GM12878 (cell line): ENCODE data around the gene RBM6. TPM values are rescaled to one million over a fixed set of nuclear protein-coding genes. Genes with fewer than 3 reads are reported as not detected.

Experiments
- ATAC-seq: fragments of 200-7000 bp; cut with Tn5 transposase; 3 replicates; pipeline ENCODE4 v1.9.1; 2020; ENCODE audit warnings: mild to moderate bottlenecking, moderate library complexity
- BruUV-seq: library from RNA; stranded (reverse); fragments of 400-500 nt; replicated peaks from 2 replicates; lab custom pipeline; 2021; lab: Mats Ljungman, UMichigan
- CTCF ChIA-PET: fragments of 300-600 bp; sonication (Branson Sonifier 250); formaldehyde crosslinking; extraction: SDS; loops from one replicate; lab custom pipeline; 2021; ENCODE audit warnings: inconsistent platforms; lab: Yijun Ruan, JAX
- POLR2A ChIA-PET: fragments of 350-600 bp; formaldehyde crosslinking; extraction: SDS; loops from one replicate; lab custom pipeline; 2021; ENCODE audit warnings: inconsistent platforms; lab: Charles Lee
- RAD21 ChIA-PET: fragments of 300-600 bp; sonication (Branson Sonifier 250); formaldehyde crosslinking; loops from one replicate; lab custom pipeline; 2023; ENCODE audit warnings: antibody characterized with exemption; ENCODE audit not compliant: unreplicated experiment; lab: Charles Lee
- SMC1A ChIA-PET: fragments of 300-600 bp; sonication (Branson Sonifier 250); formaldehyde crosslinking; loops from one replicate; lab custom pipeline; 2023; ENCODE audit not compliant: unreplicated experiment, uncharacterized antibody; lab: Charles Lee
- DNase-seq: peaks from one replicate; pipeline ENCODE4 v3.0.0-alpha.2; 2011; ENCODE audit warnings: low read depth, low spot score
- FAIRE-seq: peaks from 3 replicates; lab custom pipeline; 2011; peaks lifted over from hg19 to GRCh38; lab: Jason Lieb, UNC
- H2AFZ ChIP-seq: 2 replicates; pipeline ENCODE4 v1.6.0; 2011; ENCODE audit warnings: low read depth, low read length, control low read depth; ENCODE audit not compliant: control insufficient read depth
- H3K27ac ChIP-seq: 2 replicates; pipeline ENCODE4 v1.5.1; 2011; ENCODE audit warnings: control low read depth; ENCODE audit not compliant: control insufficient read depth, insufficient read depth
- H3K27me3 ChIP-seq, 2 experiments: replicated peaks in 1 of 2; 2 replicates each; pipeline versions ENCODE4 v1.6.0 to v1.6.1; 2011; ENCODE audit warnings: low read length in 1 of 2; ENCODE audit not compliant: control insufficient read depth in 2 of 2, insufficient read depth in 2 of 2
- H3K36me3 ChIP-seq, 2 experiments: 2 replicates each; pipeline ENCODE4 v1.5.1; 2011; ENCODE audit warnings: low read length in 1 of 2; ENCODE audit not compliant: control insufficient read depth in 2 of 2, insufficient read depth in 2 of 2
- H3K4me1 ChIP-seq: 2 replicates; pipeline ENCODE4 v1.6.1; 2011; ENCODE audit warnings: mild to moderate bottlenecking, low read length, moderate library complexity, mixed read lengths; ENCODE audit not compliant: control insufficient read depth, insufficient read depth
- H3K4me2 ChIP-seq: 2 replicates; pipeline ENCODE4 v1.6.0; 2011; ENCODE audit warnings: control low read depth; ENCODE audit not compliant: control insufficient read depth, insufficient read depth
- H3K4me3 ChIP-seq: fragments of 200-600 bp; sonication (generic); 2 replicates; pipeline ENCODE4 v1.5.1; 2016
- H3K79me2 ChIP-seq: 2 replicates; pipeline ENCODE4 v1.6.0; 2011; ENCODE audit warnings: low read length; ENCODE audit not compliant: control insufficient read depth, insufficient read depth
- H3K9ac ChIP-seq: 2 replicates; pipeline ENCODE4 v1.8.0; 2011; ENCODE audit warnings: low read length, control low read depth, mixed read lengths; ENCODE audit not compliant: control insufficient read depth, insufficient read depth
- H3K9me3 ChIP-seq: replicated peaks from 3 replicates; pipeline ENCODE4 v1.5.1; 2011; ENCODE audit warnings: mild to moderate bottlenecking, low read length; ENCODE audit not compliant: control insufficient read depth, insufficient read depth
- H4K20me1 ChIP-seq: 2 replicates; pipeline ENCODE4 v1.6.0; 2011; ENCODE audit not compliant: control insufficient read depth, insufficient read depth
- CHD1 ChIP-seq: IDR thresholded peaks from 2 replicates; pipeline ENCODE4 v1.6.1; 2012; ENCODE audit warnings: low read depth, low read length, improper control_type of control experiment
- FOS ChIP-seq: IDR thresholded peaks from 3 replicates; pipeline ENCODE4 v1.6.1; 2011; ENCODE audit warnings: borderline replicate concordance; ENCODE audit not compliant: insufficient read length; ENCODE audit errors: extremely low read depth
- HCFC1 ChIP-seq: fragments of 150-350 bp; IDR thresholded peaks from 2 replicates; pipeline ENCODE4 v1.6.1; 2014; ENCODE audit warnings: low read length
- IRF3 ChIP-seq: fragments of 450-650 bp; IDR thresholded peaks from 2 replicates; pipeline ENCODE4 v1.6.1; 2014; ENCODE audit warnings: mild to moderate bottlenecking
- MLLT1 ChIP-seq: fragments of 450-650 bp; IDR thresholded peaks from 2 replicates; pipeline ENCODE4 v1.6.1; 2016; ENCODE audit warnings: mild to moderate bottlenecking
- MTA3 ChIP-seq: IDR thresholded peaks from 2 replicates; pipeline ENCODE4 v1.6.1; 2012; ENCODE audit warnings: low read length, inconsistent platforms, borderline replicate concordance
- MXI1 ChIP-seq: fragments of 150-350 bp; IDR thresholded peaks from 2 replicates; pipeline ENCODE4 v1.6.1; 2011; ENCODE audit warnings: low read depth, mild to moderate bottlenecking, inconsistent platforms, low read length, improper control_type of control experiment
- NBN ChIP-seq: fragments of 450-650 bp; IDR thresholded peaks from 2 replicates; pipeline ENCODE4 v1.6.1; 2016
- NFYA ChIP-seq: IDR thresholded peaks from 2 replicates; pipeline ENCODE4 v1.6.1; 2011; ENCODE audit warnings: low read depth, mild to moderate bottlenecking, low read length, improper control_type of control experiment, borderline replicate concordance
- PAX8 ChIP-seq: fragments of 450-650 bp; IDR thresholded peaks from 2 replicates; pipeline ENCODE4 v1.6.1; 2017; ENCODE audit warnings: mild to moderate bottlenecking, moderate library complexity
- RB1 ChIP-seq: fragments of 450-650 bp; formaldehyde crosslinking; IDR thresholded peaks from 2 replicates; pipeline ENCODE4 v1.6.1; 2017; ENCODE audit warnings: mild to moderate bottlenecking, borderline replicate concordance
- RELA ChIP-seq: fragments of 450-650 bp; IDR thresholded peaks from 2 replicates; pipeline ENCODE4 v1.8.0; 2014; ENCODE audit warnings: borderline replicate concordance; ENCODE audit not compliant: partially characterized antibody
- SREBF1 ChIP-seq: IDR thresholded peaks from 2 replicates; pipeline ENCODE4 v1.6.1; 2012; ENCODE audit warnings: mild to moderate bottlenecking, low read length
- TAF1 ChIP-seq: IDR thresholded peaks from 2 replicates; pipeline ENCODE4 v1.6.1; 2011; ENCODE audit warnings: mild to moderate bottlenecking, low read depth, low read length, borderline replicate concordance
- ZNF274 ChIP-seq: IDR thresholded peaks from one replicate; pipeline ENCODE4 v1.8.0; 2011; ENCODE audit not compliant: insufficient read length, insufficient read depth
- WGBS: methylation state at CpG from one replicate; pipeline ENCODE4 v1.1.6; 2016; ENCODE audit warnings: low lambda C conversion rate; ENCODE audit not compliant: insufficient replicate concordance, insufficient coverage; ENCODE audit errors: missing lambda C conversion rate; 5-methylcytosine and 5-hydroxymethylcytosine counted together
- in situ Hi-C: fragments of 300-500 bp; cut with MboI; formaldehyde crosslinking; loops from 9 replicates; pipeline ENCODE4 v1.14.3; 2018; ENCODE audit warnings: mixed read lengths
- intact Hi-C: fragments of 100-400 bp; cut with micrococcal nuclease; formaldehyde crosslinking; loops from one replicate; pipeline ENCODE4 v1.14.2; 2022; ENCODE audit not compliant: unreplicated experiment
- polyA plus RNA-seq, 11 experiments: library from polyadenylated mRNA; depleted of rRNA in 4 of 11; unstranded in 6 of 11; stranded (reverse) in 5 of 11; fragments of >200 nt; fragmentation: Nextera tagmentation in 4 of 11; fragmentation: Illumina TruSeq in 1 of 11; extraction: Ambion mirVana in 4 of 11; extraction: Trizol in 1 of 11; gene quantifications; 1 replicate in 1 of 11; 2 replicates in 10 of 11; pipeline versions ENCODE4 v1.2.1 to v1.2.3, GENCODE V29; 2011 to 2016; ENCODE audit warnings: inconsistent platforms in 2 of 11, missing spikeins in 2 of 11, low read depth in 1 of 11
- total RNA-seq, 4 experiments: library from RNA; depleted of rRNA in 3 of 4; stranded (reverse); fragments of >200 nt in 3 of 4; fragmentation: Illumina TruSeq in 1 of 4; extraction: Trizol in 1 of 4; gene quantifications; 2 replicates each; pipeline versions ENCODE4 v1.2.1 to v1.2.3, GENCODE V29; 2013 to 2021
- TF ChIP-seq, protein P1 (sequence below): IDR thresholded peaks from 2 replicates; pipeline ENCODE4 v1.6.1; 2011; ENCODE audit warnings: borderline replicate concordance, low read depth, mild to moderate bottlenecking, moderate library complexity, low read length; ENCODE audit not compliant: insufficient read depth, poor library complexity, severe bottlenecking
- TF ChIP-seq, protein P2 (sequence below): IDR thresholded peaks from 2 replicates; pipeline ENCODE4 v1.6.1; 2012; ENCODE audit warnings: improper control_type of control experiment, low read depth, low read length; ENCODE audit not compliant: insufficient replicate concordance

Gene RBM6
- total and polyA plus RNA-seq, 10 of the 15 experiments (the other 5 are each of a cell fraction or from before 2014, with no cell fraction given): 45.3 to 103 (median 81.3) TPM

DNA sequence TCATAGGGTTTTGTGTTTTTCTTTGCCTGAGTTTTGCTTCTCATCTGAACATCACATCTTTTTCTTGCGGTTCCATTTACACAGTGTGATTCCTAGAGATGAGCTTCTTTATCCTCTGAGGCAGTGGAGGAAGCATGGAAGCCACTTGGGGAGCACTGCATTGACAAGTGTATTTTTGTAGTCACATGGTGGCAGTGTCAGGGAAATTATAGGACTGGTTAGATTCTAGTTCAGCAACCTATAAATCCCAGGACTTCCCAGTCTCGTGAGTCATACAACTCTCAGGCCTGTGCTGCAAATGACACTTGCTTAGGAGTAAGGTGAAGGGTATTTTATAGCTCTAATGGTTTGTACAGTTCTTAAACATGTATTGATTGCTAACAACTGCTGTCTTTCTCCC, 58.4 kb downstream of the RBM6 start:
- SMC1A ChIA-PET: interaction anchor here (1.1 kb wide), 1 partner anchor 15 kb away, joined by 3 read pairs; no protein-coding TSS in a partner anchor
- FAIRE-seq: no peak
- RAD21 ChIA-PET: no interaction called here
- intact Hi-C loops (no loop called here), in situ Hi-C loops (no loop called here)
- H3K4me2 ChIP-seq: no peak overlapping the region
- CTCF ChIA-PET: no interaction called here
- no peak overlapping the region for H3K9ac ChIP-seq
- H3K79me2 ChIP-seq: peaks cover 2% of the 10 kb centered on the region
- POLR2A ChIA-PET: interaction anchor here (0.6 kb wide), 1 partner anchor 236 kb away, joined by 4 read pairs; no protein-coding TSS in a partner anchor
- DNase-seq: no peak
- peaks cover 0 to 17% of the 10 kb centered on the region in 2 experiments; a peak in 3 of 4 replicates for H3K36me3 ChIP-seq
- no peaks in the 10 kb centered on the region for H3K27me3 ChIP-seq
- H2AFZ ChIP-seq: no peak overlapping the region
- no peak overlapping the region for H3K27ac ChIP-seq
- WGBS: 97% methylated on average over 2 of the region's 2 CpGs
- BruUV-seq: no TSS peak
- no peak overlapping the region for H3K4me3 ChIP-seq
- H3K4me1 ChIP-seq: no peaks in the 10 kb centered on the region; the same call in 1 of the 2 replicates
- peaks cover 4% of the 10 kb centered on the region; the same call in 1 of the 2 replicates for H4K20me1 ChIP-seq
- ATAC-seq: no peak
- no peaks in the 10 kb centered on the region for H3K9me3 ChIP-seq
- no peak for TF ChIP-seq CHD1
- TF ChIP-seq FOS: no peak
- no peak for TF ChIP-seq MLLT1
- no peak for TF ChIP-seq NFYA
- no peak for TF ChIP-seq NBN
- TF ChIP-seq MTA3: no peak
- TF ChIP-seq RELA: no peak
- TF ChIP-seq, protein P1, sequence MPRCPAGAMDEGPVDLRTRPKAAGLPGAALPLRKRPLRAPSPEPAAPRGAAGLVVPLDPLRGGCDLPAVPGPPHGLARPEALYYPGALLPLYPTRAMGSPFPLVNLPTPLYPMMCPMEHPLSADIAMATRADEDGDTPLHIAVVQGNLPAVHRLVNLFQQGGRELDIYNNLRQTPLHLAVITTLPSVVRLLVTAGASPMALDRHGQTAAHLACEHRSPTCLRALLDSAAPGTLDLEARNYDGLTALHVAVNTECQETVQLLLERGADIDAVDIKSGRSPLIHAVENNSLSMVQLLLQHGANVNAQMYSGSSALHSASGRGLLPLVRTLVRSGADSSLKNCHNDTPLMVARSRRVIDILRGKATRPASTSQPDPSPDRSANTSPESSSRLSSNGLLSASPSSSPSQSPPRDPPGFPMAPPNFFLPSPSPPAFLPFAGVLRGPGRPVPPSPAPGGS: no peak
- TF ChIP-seq IRF3: no peak
- TF ChIP-seq, protein P2, sequence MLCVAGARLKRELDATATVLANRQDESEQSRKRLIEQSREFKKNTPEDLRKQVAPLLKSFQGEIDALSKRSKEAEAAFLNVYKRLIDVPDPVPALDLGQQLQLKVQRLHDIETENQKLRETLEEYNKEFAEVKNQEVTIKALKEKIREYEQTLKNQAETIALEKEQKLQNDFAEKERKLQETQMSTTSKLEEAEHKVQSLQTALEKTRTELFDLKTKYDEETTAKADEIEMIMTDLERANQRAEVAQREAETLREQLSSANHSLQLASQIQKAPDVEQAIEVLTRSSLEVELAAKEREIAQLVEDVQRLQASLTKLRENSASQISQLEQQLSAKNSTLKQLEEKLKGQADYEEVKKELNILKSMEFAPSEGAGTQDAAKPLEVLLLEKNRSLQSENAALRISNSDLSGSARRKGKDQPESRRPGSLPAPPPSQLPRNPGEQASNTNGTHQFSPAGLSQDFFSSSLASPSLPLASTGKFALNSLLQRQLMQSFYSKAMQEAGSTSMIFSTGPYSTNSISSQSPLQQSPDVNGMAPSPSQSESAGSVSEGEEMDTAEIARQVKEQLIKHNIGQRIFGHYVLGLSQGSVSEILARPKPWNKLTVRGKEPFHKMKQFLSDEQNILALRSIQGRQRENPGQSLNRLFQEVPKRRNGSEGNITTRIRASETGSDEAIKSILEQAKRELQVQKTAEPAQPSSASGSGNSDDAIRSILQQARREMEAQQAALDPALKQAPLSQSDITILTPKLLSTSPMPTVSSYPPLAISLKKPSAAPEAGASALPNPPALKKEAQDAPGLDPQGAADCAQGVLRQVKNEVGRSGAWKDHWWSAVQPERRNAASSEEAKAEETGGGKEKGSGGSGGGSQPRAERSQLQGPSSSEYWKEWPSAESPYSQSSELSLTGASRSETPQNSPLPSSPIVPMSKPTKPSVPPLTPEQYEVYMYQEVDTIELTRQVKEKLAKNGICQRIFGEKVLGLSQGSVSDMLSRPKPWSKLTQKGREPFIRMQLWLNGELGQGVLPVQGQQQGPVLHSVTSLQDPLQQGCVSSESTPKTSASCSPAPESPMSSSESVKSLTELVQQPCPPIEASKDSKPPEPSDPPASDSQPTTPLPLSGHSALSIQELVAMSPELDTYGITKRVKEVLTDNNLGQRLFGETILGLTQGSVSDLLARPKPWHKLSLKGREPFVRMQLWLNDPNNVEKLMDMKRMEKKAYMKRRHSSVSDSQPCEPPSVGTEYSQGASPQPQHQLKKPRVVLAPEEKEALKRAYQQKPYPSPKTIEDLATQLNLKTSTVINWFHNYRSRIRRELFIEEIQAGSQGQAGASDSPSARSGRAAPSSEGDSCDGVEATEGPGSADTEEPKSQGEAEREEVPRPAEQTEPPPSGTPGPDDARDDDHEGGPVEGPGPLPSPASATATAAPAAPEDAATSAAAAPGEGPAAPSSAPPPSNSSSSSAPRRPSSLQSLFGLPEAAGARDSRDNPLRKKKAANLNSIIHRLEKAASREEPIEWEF: no peak
- TF ChIP-seq RB1: no peak
- TF ChIP-seq TAF1: no peak
- no peak for TF ChIP-seq HCFC1
- TF ChIP-seq MXI1: no peak
- no peak for TF ChIP-seq ZNF274
- no peak for TF ChIP-seq PAX8
- TF ChIP-seq SREBF1: no peak
